ENCODE measurements around the gene HDGFL1.

HDGFL1 gene

DNA sequence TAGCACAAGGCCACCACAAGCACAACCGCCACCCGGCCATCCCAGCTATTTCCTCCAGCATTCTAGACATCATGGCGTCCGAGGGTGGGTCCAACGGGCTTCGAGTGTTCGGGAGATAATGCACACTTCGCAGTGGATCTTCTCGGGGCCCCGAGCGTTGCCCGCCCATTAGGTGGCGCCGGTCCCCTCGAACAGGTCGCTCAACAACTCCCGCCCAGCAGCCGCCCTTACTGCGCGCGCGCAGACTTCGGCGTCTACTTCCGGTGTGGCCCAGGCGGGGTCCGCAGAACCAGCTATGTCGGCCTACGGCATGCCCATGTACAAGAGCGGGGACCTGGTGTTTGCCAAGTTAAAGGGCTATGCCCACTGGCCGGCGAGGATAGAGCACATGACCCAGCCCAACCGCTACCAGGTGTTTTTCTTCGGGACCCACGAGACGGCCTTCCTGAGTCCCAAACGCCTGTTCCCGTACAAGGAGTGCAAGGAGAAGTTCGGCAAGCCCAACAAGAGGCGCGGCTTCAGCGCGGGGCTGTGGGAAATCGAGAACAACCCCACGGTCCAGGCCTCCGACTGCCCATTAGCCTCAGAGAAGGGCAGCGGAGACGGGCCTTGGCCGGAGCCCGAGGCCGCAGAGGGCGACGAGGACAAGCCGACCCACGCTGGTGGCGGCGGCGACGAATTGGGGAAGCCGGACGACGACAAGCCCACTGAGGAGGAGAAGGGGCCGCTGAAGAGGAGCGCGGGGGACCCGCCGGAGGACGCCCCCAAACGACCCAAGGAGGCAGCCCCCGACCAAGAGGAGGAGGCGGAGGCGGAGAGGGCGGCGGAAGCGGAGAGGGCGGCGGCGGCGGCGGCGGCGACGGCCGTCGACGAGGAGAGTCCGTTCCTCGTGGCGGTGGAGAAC lies at the start of gene HDGFL1:
TSS of gene HDGFL1 (plus strand) at position 286 of the 904 bp plus-strand sequence. CDS start at position 296, 10 bp downstream.
- no peak for DNase-seq (ENCODE audit: low read depth)

DNA sequence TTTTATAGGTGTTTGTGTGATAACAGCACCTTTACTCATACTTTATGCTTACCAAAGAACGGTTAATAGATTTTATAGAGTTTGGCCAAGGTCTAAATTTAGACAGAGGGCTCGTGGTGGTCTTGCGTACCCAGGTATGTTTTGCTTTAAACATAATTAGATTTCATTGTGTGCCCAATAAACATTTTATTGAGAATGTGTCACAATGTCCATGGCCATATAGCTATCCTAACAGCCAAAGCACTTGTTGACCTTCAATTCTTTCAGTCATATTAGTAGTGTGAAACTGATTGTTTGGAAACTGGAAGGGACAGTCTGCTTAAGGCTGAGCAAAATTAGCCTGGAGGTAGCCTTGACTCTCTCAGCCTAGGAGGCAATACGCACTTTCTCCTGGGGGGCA lies 48.3 kb upstream of the HDGFL1 start:
- DNase-seq (ENCODE audit: low read depth): no peak

DNA sequence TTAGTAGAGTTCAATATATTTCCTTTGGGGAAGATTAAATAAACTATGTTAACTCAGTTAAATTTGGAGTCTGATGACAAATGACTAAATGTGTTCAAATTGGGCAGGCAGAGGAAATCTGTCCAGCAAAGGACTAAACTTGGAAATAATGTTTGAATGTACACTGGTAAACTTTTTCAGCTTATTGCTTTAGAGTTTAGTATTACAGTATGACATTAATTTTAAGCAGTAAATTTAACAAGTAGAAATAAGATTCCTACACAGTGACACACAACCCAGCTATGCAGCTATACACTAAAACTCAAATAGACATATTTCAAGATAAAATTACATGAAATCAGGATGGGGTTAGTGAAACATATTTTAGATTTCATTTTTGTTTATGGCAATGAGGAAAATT lies 42.6 kb upstream of the HDGFL1 start:
- no peak for DNase-seq (ENCODE audit: low read depth)

DNA sequence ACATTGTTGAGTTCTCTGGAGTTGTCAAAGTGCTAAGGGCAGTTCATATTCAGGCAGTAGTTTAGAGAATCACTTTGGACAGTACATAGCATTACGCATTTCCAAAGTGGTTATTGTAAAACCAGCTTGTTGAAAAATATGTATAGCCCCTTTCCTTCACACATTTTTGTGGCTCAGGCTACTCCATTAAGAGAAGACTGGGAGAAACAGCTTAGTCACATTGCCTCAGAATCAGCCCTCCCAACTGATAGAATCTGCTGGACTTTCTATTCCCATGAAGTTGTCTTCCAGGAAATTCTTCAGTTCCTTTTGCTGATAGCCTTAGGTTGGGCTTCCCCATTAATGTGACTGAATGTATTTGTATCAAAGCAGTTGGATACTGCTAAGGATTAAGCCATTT lies 39.5 kb upstream of the HDGFL1 start:
- peak; percentile 7 for DNase-seq (ENCODE audit: low read depth)

DNA sequence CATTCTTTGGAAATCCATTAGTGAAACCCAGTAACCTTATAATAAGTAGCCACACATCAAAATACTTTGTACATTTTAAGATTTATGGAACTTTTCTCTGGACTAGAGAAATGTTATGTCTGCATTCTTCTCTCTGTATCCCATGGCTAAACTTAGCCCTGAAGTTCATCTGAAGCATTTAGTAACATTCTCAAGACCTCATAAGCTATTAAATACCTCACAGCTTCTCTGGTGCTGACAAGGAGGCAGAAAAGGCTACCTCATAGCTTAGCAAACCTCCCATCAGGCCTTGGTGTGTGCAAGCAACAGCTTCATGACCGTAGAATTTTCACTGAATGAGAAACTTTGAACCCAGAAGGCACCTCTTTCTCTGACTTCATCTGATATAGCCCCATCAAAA lies 38.9 kb upstream of the HDGFL1 start:
- no peak for DNase-seq (ENCODE audit: low read depth)

- DNase-seq (ENCODE audit: low read depth): no peak
Observed at GRCh38 chr6:22536122-22536521, 33.2 kb upstream of the HDGFL1 start.

DNA sequence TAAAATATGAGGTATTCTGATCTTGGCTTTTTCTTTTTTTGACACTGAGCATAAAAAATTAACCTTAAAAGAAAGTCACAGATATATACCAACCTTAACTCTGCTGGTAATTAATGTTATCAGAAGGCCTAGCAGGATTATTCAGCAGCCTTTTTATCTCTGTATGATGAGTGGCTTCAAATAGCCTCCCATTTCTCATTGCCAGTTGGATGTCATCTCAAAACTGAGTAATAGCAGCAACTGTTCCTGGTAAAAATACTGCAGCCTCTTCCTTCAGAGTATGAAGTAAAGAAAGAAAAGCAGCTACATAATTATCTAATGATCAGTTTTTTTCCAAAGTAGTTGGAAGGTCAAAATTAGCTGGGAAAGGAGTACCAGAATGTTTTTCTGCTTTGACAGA lies 24.9 kb upstream of the HDGFL1 start:
- DNase-seq (ENCODE audit: low read depth): no peak

DNA sequence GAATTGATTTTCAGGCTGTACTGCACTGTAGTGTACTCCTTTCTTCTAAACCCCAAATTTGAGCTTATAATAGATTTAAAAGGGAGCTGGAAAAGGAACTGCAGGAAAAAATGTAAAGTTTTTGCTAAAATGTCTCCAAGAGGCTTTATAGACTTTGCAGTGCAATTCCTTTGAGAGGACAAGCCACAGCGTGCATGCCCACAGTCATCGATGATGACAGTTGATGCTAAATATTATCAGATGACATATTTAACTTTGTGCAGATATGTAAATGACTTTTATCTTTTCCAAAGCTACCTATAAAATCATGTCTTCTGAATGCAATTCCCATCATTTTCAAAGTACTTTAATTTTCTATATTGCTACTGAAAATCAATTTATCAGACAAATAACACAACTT lies 24.3 kb upstream of the HDGFL1 start:
- DNase-seq (ENCODE audit: low read depth): no peak

- no peak for DNase-seq (ENCODE audit: low read depth)
Observed at GRCh38 chr6:22546236-22546635, 23.1 kb upstream of the HDGFL1 start.

DNA sequence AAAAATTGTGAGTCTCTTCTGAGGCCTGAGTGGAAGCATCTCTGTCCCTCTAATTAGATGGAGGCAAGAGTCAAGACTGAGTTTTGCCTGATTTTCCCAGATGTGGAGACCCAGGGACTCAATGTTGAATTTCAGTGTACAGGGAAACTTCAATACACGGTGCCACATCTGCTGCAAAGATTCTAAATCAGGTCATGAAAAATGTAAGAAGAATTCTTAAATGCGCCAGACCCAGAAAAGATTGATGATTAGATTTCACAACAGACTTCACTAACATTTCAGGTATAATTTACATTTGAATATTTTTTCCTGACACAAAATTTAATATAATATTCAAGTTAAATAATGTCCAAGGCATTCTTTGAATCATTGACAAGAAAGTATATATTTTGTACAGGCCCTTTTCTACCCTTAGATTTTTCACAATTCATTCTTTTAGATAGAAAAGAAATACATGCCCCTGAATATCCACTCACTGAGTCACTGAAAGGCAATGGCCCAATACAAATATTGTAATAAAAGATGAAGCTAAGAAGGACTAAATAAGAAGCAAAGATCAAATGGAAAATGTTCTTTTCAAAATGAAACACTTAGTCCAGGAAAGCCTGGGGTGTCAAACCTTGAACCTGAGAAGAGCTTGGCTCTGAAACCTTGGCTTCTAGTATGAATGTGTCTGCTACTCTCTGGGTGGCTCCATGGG lies 18.2 kb upstream of the HDGFL1 start:
- DNase-seq (ENCODE audit: low read depth): no peak

DNA sequence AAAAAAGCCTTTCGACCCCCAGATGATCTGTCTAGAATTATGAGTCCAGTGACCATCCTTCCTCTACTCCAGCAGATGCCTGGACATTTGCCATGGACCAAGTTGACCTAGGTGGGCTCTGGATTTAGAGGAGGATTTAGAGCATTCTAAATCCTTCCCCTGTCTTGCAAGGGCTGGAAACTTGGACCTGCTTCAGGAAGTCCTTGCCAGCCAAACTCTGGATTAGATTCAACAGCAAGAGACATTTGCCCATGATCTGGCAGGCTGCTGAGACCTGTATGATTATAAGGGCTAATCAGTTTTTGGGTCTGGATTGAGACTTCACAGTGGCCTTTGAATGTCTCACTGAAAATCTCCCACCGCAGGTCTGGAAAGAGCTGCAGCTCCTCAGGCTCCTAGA lies 13.1 kb upstream of the HDGFL1 start:
- DNase-seq (ENCODE audit: low read depth): no peak

- no peak for DNase-seq (ENCODE audit: low read depth)
Observed at GRCh38 chr6:22557007-22557406, 12.4 kb upstream of the HDGFL1 start.

- DNase-seq (ENCODE audit: low read depth): no peak
Observed at GRCh38 chr6:22558288-22558882, 11.0 kb upstream of the HDGFL1 start.

GRCh38 chr6:22568854-22569253 lies 512 bp upstream of the HDGFL1 start:
- DNase-seq (ENCODE audit: low read depth): no peak

GRCh38 chr6:22570185-22570551 lies 802 bp downstream of the HDGFL1 start:
- DNase-seq (ENCODE audit: low read depth): no peak

DNA sequence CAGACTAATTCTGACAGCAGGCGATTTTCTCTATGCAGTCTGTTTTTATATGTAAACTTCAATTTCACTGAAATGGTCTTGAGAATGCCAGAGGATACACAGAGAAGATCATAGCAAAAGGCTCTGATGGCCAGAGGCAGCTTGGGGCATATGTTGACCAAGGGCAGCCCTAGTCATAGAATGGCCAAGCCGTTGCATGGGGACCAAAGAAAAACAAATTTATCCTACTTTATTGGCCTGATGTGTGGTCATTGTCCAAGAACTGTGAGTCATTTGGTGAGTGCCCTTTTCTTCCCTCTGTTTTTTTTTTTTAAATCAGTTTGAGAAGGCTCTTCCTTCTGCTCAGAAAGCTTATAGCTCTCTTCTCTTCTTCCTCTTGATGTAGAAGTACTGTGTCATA lies 5.8 kb downstream of the HDGFL1 start:
- DNase-seq (ENCODE audit: low read depth): no peak

GRCh38 chr6:22579439-22579838 lies 10.1 kb downstream of the HDGFL1 start:
- DNase-seq (ENCODE audit: low read depth): no peak

GRCh38 chr6:22580337-22580736 lies 11.0 kb downstream of the HDGFL1 start:
- DNase-seq (ENCODE audit: low read depth): no peak

- no peak for DNase-seq (ENCODE audit: low read depth)
Observed at GRCh38 chr6:22582417-22583205, 13.2 kb downstream of the HDGFL1 start.

- DNase-seq (ENCODE audit: low read depth): no peak
Observed at GRCh38 chr6:22583230-22583629, 13.9 kb downstream of the HDGFL1 start.

DNA sequence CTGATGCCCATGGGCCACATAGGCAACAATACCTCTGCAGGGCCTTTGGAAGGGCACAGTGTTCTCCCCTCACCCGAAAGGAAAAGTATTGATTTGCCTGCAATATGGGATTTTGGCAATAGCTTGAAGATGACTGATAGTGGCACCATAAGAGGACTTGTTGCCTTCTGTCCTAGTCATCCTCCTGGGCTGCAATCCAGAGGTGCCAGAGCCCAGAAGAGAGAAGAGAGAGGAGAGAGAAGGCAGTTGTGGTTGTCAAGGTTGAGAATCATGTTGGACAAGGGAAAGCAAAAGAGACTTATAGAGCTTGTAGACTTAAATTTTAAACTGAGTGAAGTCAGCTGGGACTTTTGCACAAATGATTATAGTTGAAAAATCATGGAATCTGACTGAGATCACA lies 14.6 kb downstream of the HDGFL1 start:
- no peak for DNase-seq (ENCODE audit: low read depth)

DNA sequence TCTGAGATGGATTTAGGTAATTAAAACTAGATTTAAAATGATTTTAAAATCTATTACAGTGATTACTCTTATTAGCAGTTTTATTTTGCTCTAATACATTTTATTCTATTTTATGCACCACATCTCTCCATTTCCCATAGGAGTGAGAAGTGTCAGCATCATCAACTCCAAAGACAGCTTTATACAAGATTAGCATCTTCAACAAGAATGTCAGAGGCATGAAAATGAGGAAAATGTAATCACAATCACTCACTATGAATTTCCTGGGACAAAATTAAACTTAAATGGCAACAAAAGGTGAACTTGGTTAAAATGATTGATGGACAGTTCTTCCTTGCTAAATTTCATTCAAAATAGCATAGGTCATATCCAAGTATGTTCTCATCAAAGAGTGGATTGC lies 19.8 kb downstream of the HDGFL1 start:
- no peak for DNase-seq (ENCODE audit: low read depth)
